SK-N-SH treated with all-trans-retinoic acid at 6 μM for 48 hours (cell line): ENCODE results near the gene BLNK.

Source experiments
- ATAC-seq: fragments of 200-7000 bp; cut with Tn5 transposase; 3 replicates; pipeline ENCODE4 v1.9.1; 2020; ENCODE audit warnings: mild to moderate bottlenecking, moderate library complexity
- ARNTL ChIP-seq: fragments of 450-650 bp; formaldehyde crosslinking; IDR thresholded peaks from 2 replicates; pipeline ENCODE4 v1.5.0; 2020; ENCODE audit warnings: low read depth, mild to moderate bottlenecking, moderate library complexity, borderline replicate concordance
- CSDC2 ChIP-seq: fragments of 250-450 bp; sonication (Bioruptor Pico); IDR thresholded peaks from 2 replicates; pipeline ENCODE4 v1.5.0; 2020; ENCODE audit warnings: mild to moderate bottlenecking, moderate library complexity
- ESRRG ChIP-seq: fragments of 250-450 bp; sonication (Bioruptor Pico); IDR thresholded peaks from 2 replicates; pipeline ENCODE4 v1.6.1; 2021; ENCODE audit warnings: mild to moderate bottlenecking
- GLIS3 ChIP-seq: fragments of 250-450 bp; sonication (Bioruptor Pico); IDR thresholded peaks from 2 replicates; pipeline ENCODE4 v1.5.0; 2020; ENCODE audit warnings: mild to moderate bottlenecking, moderate library complexity
- ISL1 ChIP-seq: fragments of 250-450 bp; sonication (Bioruptor Pico); IDR thresholded peaks from 2 replicates; pipeline ENCODE4 v2.1.2; 2022; ENCODE audit warnings: mild to moderate bottlenecking, moderate library complexity
- OSR1 ChIP-seq: fragments of 250-450 bp; sonication (Bioruptor Pico); IDR thresholded peaks from 2 replicates; pipeline ENCODE4 v1.8.0; 2022; ENCODE audit warnings: moderate library complexity, mild to moderate bottlenecking, inconsistent platforms
- POU6F1 ChIP-seq: fragments of 250-450 bp; sonication (Bioruptor Pico); IDR thresholded peaks from 2 replicates; pipeline ENCODE4 v1.8.0; 2021; ENCODE audit warnings: low read depth, mild to moderate bottlenecking, moderate library complexity, borderline replicate concordance
- PPARA ChIP-seq: fragments of 250-450 bp; sonication (Bioruptor Pico); IDR thresholded peaks from 2 replicates; pipeline ENCODE4 v1.5.0; 2020; ENCODE audit warnings: mild to moderate bottlenecking, borderline replicate concordance
- RARB ChIP-seq: fragments of 250-450 bp; sonication (Bioruptor Pico); IDR thresholded peaks from 2 replicates; pipeline ENCODE4 v1.8.0; 2021; ENCODE audit warnings: mild to moderate bottlenecking, moderate library complexity
- SNAI2 ChIP-seq: fragments of 250-450 bp; sonication (Bioruptor Pico); IDR thresholded peaks from 2 replicates; pipeline ENCODE4 v1.5.0; 2020; ENCODE audit warnings: mild to moderate bottlenecking, moderate library complexity
- TOX ChIP-seq: fragments of 250-450 bp; sonication (Bioruptor Pico); IDR thresholded peaks from 2 replicates; pipeline ENCODE4 v1.8.0; 2021; ENCODE audit warnings: mild to moderate bottlenecking, moderate library complexity, borderline replicate concordance
- ZC3H10 ChIP-seq: fragments of 250-450 bp; sonication (Bioruptor Pico); IDR thresholded peaks from 2 replicates; pipeline ENCODE4 v1.5.1; 2021; ENCODE audit warnings: mild to moderate bottlenecking, moderate library complexity
- ZFP3 ChIP-seq: fragments of 250-450 bp; sonication (Bioruptor Pico); IDR thresholded peaks from 2 replicates; pipeline ENCODE4 v1.5.0; 2020; ENCODE audit warnings: mild to moderate bottlenecking, moderate library complexity
- ZFP30 ChIP-seq: fragments of 450-650 bp; formaldehyde crosslinking; IDR thresholded peaks from 2 replicates; pipeline ENCODE4 v1.5.0; 2022; ENCODE audit warnings: mild to moderate bottlenecking, moderate library complexity
- ZNF565 ChIP-seq: fragments of 450-650 bp; formaldehyde crosslinking; conservative IDR thresholded peaks from 2 replicates; pipeline ENCODE4 v1.5.0; 2020; ENCODE audit warnings: low read depth, mild to moderate bottlenecking, moderate library complexity
- ZNF8 ChIP-seq: fragments of 450-650 bp; formaldehyde crosslinking; IDR thresholded peaks from 2 replicates; pipeline ENCODE4 v1.5.0; 2020; ENCODE audit warnings: mild to moderate bottlenecking, moderate library complexity
- TF ChIP-seq, protein P1 (sequence below): fragments of 250-450 bp; sonication (Bioruptor Pico); IDR thresholded peaks from 2 replicates; pipeline ENCODE4 v1.5.1; 2020; ENCODE audit warnings: low read depth, mild to moderate bottlenecking, moderate library complexity
- TF ChIP-seq, protein P2 (sequence below): fragments of 250-450 bp; sonication (Bioruptor Pico); IDR thresholded peaks from 2 replicates; pipeline ENCODE4 v1.5.1; 2021; ENCODE audit warnings: mild to moderate bottlenecking, moderate library complexity
- TF ChIP-seq, protein P3 (sequence below): fragments of 250-450 bp; sonication (Bioruptor Pico); IDR thresholded peaks from 2 replicates; pipeline ENCODE4 v1.5.0; 2020; ENCODE audit warnings: mild to moderate bottlenecking, moderate library complexity
- TF ChIP-seq, protein P4 (sequence below): fragments of 250-450 bp; sonication (Bioruptor Pico); IDR thresholded peaks from 2 replicates; pipeline ENCODE4 v1.8.0; 2020; ENCODE audit warnings: mild to moderate bottlenecking, moderate library complexity, borderline replicate concordance

Gene BLNK

GRCh38 chr10:96263669-96264068, 7.7 kb downstream of the BLNK start:
- ATAC-seq, result no peak
- TF ChIP-seq PPARA (CRISPR knock-in tag) (no peak), CSDC2 (no peak), GLIS3 (CRISPR knock-in tag) (no peak), RARB (CRISPR knock-in tag) (no peak), ZC3H10 (CRISPR knock-in tag) (no peak), SNAI2 (CRISPR knock-in tag) (no peak), ESRRG (CRISPR knock-in tag) (no peak), TOX (CRISPR knock-in tag) (no peak), OSR1 (CRISPR knock-in tag) (no peak), ZNF565 (no peak), POU6F1 (CRISPR knock-in tag) (no peak), ZNF8 (no peak)
- TF ChIP-seq, protein P1, sequence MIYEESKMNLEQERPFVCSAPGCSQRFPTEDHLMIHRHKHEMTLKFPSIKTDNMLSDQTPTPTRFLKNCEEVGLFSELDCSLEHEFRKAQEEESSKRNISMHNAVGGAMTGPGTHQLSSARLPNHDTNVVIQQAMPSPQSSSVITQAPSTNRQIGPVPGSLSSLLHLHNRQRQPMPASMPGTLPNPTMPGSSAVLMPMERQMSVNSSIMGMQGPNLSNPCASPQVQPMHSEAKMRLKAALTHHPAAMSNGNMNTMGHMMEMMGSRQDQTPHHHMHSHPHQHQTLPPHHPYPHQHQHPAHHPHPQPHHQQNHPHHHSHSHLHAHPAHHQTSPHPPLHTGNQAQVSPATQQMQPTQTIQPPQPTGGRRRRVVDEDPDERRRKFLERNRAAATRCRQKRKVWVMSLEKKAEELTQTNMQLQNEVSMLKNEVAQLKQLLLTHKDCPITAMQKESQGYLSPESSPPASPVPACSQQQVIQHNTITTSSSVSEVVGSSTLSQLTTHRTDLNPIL (CRISPR knock-in tag), result no peak
- TF ChIP-seq, protein P2, sequence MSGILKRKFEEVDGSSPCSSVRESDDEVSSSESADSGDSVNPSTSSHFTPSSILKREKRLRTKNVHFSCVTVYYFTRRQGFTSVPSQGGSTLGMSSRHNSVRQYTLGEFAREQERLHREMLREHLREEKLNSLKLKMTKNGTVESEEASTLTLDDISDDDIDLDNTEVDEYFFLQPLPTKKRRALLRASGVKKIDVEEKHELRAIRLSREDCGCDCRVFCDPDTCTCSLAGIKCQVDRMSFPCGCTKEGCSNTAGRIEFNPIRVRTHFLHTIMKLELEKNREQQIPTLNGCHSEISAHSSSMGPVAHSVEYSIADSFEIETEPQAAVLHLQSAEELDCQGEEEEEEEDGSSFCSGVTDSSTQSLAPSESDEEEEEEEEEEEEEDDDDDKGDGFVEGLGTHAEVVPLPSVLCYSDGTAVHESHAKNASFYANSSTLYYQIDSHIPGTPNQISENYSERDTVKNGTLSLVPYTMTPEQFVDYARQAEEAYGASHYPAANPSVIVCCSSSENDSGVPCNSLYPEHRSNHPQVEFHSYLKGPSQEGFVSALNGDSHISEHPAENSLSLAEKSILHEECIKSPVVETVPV (CRISPR knock-in tag), result no peak

GRCh38 chr10:96263176-96263575, 8.2 kb downstream of the BLNK start:
- ATAC-seq, result no peak
- TF ChIP-seq, protein P3, sequence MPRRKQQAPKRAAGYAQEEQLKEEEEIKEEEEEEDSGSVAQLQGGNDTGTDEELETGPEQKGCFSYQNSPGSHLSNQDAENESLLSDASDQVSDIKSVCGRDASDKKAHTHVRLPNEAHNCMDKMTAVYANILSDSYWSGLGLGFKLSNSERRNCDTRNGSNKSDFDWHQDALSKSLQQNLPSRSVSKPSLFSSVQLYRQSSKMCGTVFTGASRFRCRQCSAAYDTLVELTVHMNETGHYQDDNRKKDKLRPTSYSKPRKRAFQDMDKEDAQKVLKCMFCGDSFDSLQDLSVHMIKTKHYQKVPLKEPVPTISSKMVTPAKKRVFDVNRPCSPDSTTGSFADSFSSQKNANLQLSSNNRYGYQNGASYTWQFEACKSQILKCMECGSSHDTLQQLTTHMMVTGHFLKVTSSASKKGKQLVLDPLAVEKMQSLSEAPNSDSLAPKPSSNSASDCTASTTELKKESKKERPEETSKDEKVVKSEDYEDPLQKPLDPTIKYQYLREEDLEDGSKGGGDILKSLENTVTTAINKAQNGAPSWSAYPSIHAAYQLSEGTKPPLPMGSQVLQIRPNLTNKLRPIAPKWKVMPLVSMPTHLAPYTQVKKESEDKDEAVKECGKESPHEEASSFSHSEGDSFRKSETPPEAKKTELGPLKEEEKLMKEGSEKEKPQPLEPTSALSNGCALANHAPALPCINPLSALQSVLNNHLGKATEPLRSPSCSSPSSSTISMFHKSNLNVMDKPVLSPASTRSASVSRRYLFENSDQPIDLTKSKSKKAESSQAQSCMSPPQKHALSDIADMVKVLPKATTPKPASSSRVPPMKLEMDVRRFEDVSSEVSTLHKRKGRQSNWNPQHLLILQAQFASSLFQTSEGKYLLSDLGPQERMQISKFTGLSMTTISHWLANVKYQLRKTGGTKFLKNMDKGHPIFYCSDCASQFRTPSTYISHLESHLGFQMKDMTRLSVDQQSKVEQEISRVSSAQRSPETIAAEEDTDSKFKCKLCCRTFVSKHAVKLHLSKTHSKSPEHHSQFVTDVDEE (CRISPR knock-in tag), result no peak
- TF ChIP-seq TOX (CRISPR knock-in tag) (no peak), OSR1 (CRISPR knock-in tag) (no peak), ISL1 (CRISPR knock-in tag) (no peak), ZFP3 (CRISPR knock-in tag) (no peak), ZNF8 (no peak), ARNTL (no peak), CSDC2 (no peak), ZFP30 (CRISPR knock-in tag) (no peak), GLIS3 (CRISPR knock-in tag) (no peak), ESRRG (CRISPR knock-in tag) (no peak)
- TF ChIP-seq, protein P2 (CRISPR knock-in tag), result no peak
- TF ChIP-seq, protein P1 (CRISPR knock-in tag), result no peak

DNA sequence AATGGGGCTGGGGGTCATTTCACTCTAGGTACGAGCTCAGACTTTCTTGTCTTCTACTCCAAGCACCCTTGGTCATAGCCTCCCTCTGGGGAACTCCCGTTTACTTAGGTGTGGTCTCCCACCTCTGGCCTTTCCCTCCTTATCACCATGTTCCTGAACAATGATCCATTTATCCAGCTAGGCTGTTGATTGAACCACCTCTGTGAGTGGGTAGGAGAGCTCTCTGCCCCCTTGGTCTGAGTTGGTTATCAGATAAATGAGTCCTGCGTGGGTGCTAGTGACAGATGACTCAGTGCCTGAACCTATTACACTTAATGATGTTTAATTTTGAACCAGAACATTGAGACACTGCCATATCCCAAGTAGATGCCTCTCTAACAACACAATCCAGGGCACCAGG, 9.4 kb downstream of the BLNK start:
- TF ChIP-seq, protein P2 (CRISPR knock-in tag), result no peak
- TF ChIP-seq, protein P4, sequence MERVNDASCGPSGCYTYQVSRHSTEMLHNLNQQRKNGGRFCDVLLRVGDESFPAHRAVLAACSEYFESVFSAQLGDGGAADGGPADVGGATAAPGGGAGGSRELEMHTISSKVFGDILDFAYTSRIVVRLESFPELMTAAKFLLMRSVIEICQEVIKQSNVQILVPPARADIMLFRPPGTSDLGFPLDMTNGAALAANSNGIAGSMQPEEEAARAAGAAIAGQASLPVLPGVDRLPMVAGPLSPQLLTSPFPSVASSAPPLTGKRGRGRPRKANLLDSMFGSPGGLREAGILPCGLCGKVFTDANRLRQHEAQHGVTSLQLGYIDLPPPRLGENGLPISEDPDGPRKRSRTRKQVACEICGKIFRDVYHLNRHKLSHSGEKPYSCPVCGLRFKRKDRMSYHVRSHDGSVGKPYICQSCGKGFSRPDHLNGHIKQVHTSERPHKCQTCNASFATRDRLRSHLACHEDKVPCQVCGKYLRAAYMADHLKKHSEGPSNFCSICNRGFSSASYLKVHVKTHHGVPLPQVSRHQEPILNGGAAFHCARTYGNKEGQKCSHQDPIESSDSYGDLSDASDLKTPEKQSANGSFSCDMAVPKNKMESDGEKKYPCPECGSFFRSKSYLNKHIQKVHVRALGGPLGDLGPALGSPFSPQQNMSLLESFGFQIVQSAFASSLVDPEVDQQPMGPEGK, result no peak
- TF ChIP-seq ARNTL, result no peak
- no peak for TF ChIP-seq TOX (CRISPR knock-in tag)
- no peak for ATAC-seq
